Upper lobe of left lung (tissue), 4 donors: ENCODE measurements around the gene ALKBH8.

Source experiments
- EP300 ChIP-seq, 4 donors: sonication (generic); formaldehyde crosslinking; IDR thresholded peaks; one replicate each; pipeline ENCODE4 v1.5.1; 2017; ENCODE audit warnings: antibody characterized with exemption in 4 of 4, control low read depth in 2 of 4
- POLR2A ChIP-seq, 4 donors: fragments of 450-650 bp; IDR thresholded peaks; one replicate each; pipeline ENCODE4 v1.5.1; 2016 to 2017; ENCODE audit warnings: antibody characterized with exemption in 4 of 4, mild to moderate bottlenecking in 2 of 4
- POLR2AphosphoS5 ChIP-seq, 2 donors: sonication (generic); formaldehyde crosslinking; IDR thresholded peaks; one replicate each; pipeline ENCODE4 v1.5.1; 2017; ENCODE audit warnings: antibody characterized with exemption in 2 of 2
- TF ChIP-seq, protein P1 (sequence below), 6 experiments: fragments of 450-650 bp in 4 of 6; fragments of 200-600 bp in 2 of 6; sonication (generic) in 2 of 6; IDR thresholded peaks; one replicate each; pipeline ENCODE4 v1.5.1; 2016 to 2019; ENCODE audit warnings: antibody characterized with exemption in 6 of 6

DNA sequence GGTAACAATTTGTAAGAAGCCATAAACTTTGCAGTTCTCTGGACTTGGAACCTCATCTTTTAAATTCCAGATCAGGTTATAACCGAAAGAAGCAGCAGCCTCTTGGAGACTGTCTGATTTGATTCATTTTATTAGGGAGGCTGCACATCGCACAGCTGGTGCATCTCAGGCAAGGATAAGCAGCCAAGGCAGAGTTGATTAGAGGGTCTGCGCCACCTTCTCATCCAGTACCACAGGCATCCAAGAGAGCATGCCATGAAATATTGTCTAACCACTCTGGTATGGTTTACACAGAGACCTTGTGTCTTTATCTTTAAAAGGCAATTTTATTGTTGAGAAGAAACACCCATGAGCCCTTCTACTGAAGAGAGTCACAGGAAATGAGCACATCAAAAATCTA is 91.7 kb downstream of the ALKBH8 start:
- TF ChIP-seq POLR2A (IDR thresholded peaks at IDR 0.05) (no peak), POLR2AphosphoS5 (IDR thresholded peaks at IDR 0.05) (no peak), EP300 (IDR thresholded peaks at IDR 0.05) (no peak)
- TF ChIP-seq, protein P1, sequence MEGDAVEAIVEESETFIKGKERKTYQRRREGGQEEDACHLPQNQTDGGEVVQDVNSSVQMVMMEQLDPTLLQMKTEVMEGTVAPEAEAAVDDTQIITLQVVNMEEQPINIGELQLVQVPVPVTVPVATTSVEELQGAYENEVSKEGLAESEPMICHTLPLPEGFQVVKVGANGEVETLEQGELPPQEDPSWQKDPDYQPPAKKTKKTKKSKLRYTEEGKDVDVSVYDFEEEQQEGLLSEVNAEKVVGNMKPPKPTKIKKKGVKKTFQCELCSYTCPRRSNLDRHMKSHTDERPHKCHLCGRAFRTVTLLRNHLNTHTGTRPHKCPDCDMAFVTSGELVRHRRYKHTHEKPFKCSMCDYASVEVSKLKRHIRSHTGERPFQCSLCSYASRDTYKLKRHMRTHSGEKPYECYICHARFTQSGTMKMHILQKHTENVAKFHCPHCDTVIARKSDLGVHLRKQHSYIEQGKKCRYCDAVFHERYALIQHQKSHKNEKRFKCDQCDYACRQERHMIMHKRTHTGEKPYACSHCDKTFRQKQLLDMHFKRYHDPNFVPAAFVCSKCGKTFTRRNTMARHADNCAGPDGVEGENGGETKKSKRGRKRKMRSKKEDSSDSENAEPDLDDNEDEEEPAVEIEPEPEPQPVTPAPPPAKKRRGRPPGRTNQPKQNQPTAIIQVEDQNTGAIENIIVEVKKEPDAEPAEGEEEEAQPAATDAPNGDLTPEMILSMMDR (IDR thresholded peaks at IDR 0.05), result no peak
